ENCODE measurements around the gene NOC4L. TPM values are rescaled to one million over a fixed set of nuclear protein-coding genes. Genes with fewer than 3 reads are reported as not detected.

NOC4L gene
- total RNA-seq, 2 experiments from 2014 or later = 54.2 to 59.2 TPM

DNA sequence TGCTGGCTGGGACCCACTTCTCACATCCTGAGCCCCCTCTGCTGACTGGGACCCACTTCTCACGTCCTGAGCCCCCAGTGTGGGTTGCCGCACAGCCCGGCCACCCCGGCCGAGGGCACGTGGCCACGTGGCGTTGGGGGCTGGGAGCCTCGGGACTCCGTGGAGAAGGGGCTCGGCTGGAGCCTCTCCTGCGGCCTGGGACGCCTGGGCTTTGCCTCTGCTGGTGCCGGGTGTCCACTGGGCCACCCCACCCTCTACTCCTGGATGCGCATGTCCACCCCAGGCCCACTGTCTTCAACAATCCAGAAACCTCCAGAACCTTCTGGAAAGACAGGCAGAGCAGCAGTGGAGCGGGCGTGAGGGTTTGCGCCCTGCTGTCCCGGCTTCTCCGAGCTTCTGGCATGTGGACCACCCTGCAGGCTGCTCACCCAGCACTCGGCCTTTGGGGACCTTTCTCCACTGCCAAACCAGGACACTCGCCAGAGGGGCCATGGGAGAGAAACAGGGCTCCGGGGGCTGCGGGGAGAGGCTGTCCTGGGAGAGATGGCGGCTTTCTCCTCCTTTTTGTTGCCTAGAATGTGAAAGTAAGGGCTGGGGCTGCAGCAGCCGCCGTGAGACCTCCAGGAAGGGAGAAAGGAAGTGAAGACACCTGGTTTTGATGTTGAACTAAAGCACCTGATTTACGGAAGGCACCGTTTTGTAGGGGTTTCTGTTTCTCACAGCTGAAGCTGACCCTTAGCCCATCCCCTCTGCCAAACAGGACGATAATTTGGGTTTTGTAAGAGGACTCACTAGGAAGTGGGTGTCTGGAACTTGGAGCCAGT, 30.0 kb downstream of the NOC4L start:
- Mint-ChIP-seq H3K4me3 (no peak overlapping the region), H3K36me3 (no peaks in the 10 kb centered on the region), H3K27ac (peak overlapping the region; percentile 51), H3K9me3 (no peaks in the 10 kb centered on the region), H3K27me3 (peaks cover 19% of the 10 kb centered on the region), H3K4me1 (peaks cover 27% of the 10 kb centered on the region)
- no peak for DNase-seq

- H3K27me3 Mint-ChIP-seq = peaks cover 19% of the 10 kb centered on the region
- no peaks in the 10 kb centered on the region for H3K36me3 Mint-ChIP-seq
- DNase-seq = no peak
- H3K4me1 Mint-ChIP-seq = peaks cover 31% of the 10 kb centered on the region
- H3K4me3 Mint-ChIP-seq = no peak overlapping the region
- no peaks in the 10 kb centered on the region for H3K9me3 Mint-ChIP-seq
- peak overlapping the region; percentile 51 for H3K27ac Mint-ChIP-seq
These were observed 30.7 kb downstream of the NOC4L start for GRCh38 chr12:132174839-132175490.

GRCh38 chr12:132175496-132176384, 31.5 kb downstream of the NOC4L start:
- no peaks in the 10 kb centered on the region for H3K9me3 Mint-ChIP-seq
- H3K27ac Mint-ChIP-seq = no peak overlapping the region
- H3K27me3 Mint-ChIP-seq = peaks cover 19% of the 10 kb centered on the region
- no peak for DNase-seq
- peaks cover 34% of the 10 kb centered on the region for H3K4me1 Mint-ChIP-seq
- H3K36me3 Mint-ChIP-seq = no peaks in the 10 kb centered on the region
- H3K4me3 Mint-ChIP-seq = no peak overlapping the region

- Mint-ChIP-seq H3K27me3 (peaks cover 19% of the 10 kb centered on the region), H3K9me3 (no peaks in the 10 kb centered on the region), H3K27ac (no peak overlapping the region), H3K4me1 (peaks cover 34% of the 10 kb centered on the region), H3K36me3 (no peaks in the 10 kb centered on the region), H3K4me3 (no peak overlapping the region)
- no peak for DNase-seq
These were observed 32.2 kb downstream of the NOC4L start for GRCh38 chr12:132176385-132176919.

GRCh38 chr12:132176920-132177551, 32.8 kb downstream of the NOC4L start:
- Mint-ChIP-seq H3K27ac (no peak overlapping the region), H3K27me3 (peaks cover 19% of the 10 kb centered on the region), H3K4me1 (peaks cover 34% of the 10 kb centered on the region), H3K36me3 (no peaks in the 10 kb centered on the region), H3K4me3 (no peak overlapping the region), H3K9me3 (no peaks in the 10 kb centered on the region)
- DNase-seq = no peak

GRCh38 chr12:132178316-132178715, 34.1 kb downstream of the NOC4L start:
- Mint-ChIP-seq H3K4me3 (peak overlapping the region; percentile 56), H3K27ac (no peak overlapping the region), H3K4me1 (peaks cover 28% of the 10 kb centered on the region), H3K36me3 (no peaks in the 10 kb centered on the region), H3K9me3 (no peaks in the 10 kb centered on the region), H3K27me3 (peaks cover 8% of the 10 kb centered on the region)
- DNase-seq = no peak

GRCh38 chr12:132178801-132179401, 34.6 kb downstream of the NOC4L start:
- H3K4me3 Mint-ChIP-seq = peak overlapping the region; percentile 56
- peak; percentile 48 for DNase-seq
- H3K36me3 Mint-ChIP-seq = no peaks in the 10 kb centered on the region
- peak overlapping the region; percentile 59 for H3K27ac Mint-ChIP-seq
- no peaks in the 10 kb centered on the region for H3K9me3 Mint-ChIP-seq
- H3K27me3 Mint-ChIP-seq = peaks cover 7% of the 10 kb centered on the region
- H3K4me1 Mint-ChIP-seq = peaks cover 25% of the 10 kb centered on the region

DNA sequence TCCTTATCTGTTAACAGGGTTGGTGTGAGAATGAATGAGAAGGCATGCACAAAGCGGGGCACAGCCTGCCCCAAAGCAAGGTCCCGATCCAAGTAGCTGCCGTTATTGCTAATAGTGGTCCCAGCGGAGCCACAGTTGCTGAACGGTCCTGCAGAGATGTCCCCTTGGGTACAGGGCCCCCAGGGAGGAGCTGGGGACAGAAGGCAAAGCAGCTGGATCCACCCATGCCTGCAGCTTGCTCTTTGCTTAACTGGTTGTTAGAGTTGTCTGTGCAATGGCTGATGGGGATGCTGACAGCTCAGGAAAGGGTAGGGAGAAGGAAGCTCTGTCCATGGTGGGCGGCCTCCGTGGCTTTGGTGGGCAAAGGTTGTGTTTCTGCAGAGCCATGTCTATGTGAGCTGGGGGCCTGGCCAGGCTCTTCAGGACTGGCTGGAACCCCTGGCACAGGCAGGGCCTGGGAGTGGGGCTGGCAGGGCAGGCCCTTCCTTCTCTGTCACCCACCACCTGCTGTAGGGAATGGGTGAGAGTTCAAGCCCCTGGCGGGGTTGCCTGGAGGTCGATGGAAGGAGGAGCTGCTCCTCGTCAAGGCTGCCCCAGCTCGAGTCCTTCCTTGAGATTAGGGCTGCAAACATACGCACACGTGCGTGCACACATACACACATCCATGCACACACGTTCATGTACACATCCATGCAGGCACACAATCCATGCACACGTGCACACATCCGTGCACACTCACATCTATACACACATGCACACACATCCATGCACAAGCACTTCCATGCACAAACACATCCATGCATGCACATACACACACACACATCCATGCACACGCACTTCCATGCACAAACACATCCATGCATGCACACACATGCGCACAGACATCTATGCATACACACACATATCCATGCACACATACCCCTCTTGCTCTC, 35.4 kb downstream of the NOC4L start:
- no peaks in the 10 kb centered on the region for H3K36me3 Mint-ChIP-seq
- H3K27ac Mint-ChIP-seq = no peak overlapping the region
- no peaks in the 10 kb centered on the region for H3K9me3 Mint-ChIP-seq
- peaks cover 2% of the 10 kb centered on the region for H3K27me3 Mint-ChIP-seq
- no peak for DNase-seq
- H3K4me3 Mint-ChIP-seq = no peak overlapping the region
- H3K4me1 Mint-ChIP-seq = peaks cover 21% of the 10 kb centered on the region

DNA sequence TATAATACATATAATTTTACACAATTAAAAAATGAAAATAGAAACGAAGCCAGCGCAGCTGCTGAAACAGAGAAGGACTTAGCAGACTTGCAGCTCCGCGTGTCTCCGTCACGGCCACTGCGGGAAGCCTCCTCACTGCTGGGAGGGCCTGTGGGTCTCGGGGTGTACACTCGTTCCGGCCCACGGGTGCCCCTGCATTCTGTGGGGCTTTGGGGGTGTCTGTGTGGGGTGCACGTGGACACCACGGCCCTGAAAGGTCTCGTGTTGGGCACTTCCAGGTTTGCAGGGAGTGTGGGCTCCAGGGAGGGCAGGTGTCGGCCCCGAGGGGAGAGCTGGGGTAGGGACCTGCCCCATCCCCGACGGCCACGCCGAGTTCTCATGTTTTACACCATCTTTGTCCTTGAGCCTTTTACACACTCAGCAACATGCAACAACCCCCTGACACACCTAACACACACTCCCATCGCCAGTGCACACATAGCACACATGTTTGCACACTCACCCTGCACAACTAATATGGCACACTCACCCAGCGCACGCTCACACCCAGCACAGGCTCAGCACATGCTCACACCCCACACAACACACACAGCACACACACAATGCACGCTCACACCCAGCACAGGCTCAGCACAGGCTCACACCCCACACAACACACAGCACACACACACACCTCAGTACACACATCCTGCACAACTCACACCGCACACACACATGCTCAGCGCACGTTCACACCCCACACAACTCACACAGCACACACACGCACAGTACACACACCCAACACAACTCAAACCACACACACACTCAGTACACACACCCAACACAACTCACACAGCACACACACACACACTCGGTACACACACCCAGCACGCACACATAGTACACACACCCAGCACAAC, 36.6 kb downstream of the NOC4L start:
- H3K27me3 Mint-ChIP-seq = peaks cover 3% of the 10 kb centered on the region
- no peak for DNase-seq
- no peak overlapping the region for H3K4me3 Mint-ChIP-seq
- H3K27ac Mint-ChIP-seq = no peak overlapping the region
- H3K36me3 Mint-ChIP-seq = no peaks in the 10 kb centered on the region
- peaks cover 23% of the 10 kb centered on the region for H3K4me1 Mint-ChIP-seq
- H3K9me3 Mint-ChIP-seq = no peaks in the 10 kb centered on the region

DNA sequence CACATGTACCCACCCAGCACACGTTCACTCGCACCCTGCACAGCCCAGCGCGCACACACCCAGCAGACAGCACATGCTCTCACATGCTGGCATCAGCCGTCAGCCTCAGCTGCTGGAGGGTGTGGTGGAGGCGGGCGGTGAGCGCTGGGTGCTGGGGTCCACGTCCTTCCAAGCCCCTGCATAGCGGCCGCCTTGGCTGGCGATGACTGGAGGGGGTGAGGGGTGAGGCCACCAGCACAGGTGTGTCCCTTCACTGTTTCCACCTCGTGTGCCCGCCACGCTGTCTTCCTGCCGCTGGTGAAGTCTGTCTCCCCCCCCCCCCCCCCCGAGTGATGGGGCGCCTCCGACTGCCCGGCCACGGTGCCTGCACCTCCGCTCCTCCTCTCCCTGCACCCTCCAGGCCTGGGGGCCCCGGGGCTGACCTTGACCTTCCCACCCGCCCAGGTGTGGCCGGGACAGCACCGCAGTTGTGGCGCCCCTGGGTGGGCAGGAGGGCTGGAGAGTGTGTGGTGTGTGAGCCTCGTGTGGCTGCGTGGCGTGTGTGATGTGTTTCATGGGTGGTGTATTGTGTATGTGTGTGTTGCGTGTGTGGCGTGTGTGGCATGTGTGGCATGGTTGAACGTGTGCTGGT, 37.4 kb downstream of the NOC4L start:
- Mint-ChIP-seq H3K27me3 (peaks cover 3% of the 10 kb centered on the region), H3K27ac (no peak overlapping the region), H3K4me3 (no peak overlapping the region), H3K9me3 (no peaks in the 10 kb centered on the region), H3K36me3 (peaks cover 1% of the 10 kb centered on the region), H3K4me1 (peaks cover 30% of the 10 kb centered on the region)
- DNase-seq = no peak

DNA sequence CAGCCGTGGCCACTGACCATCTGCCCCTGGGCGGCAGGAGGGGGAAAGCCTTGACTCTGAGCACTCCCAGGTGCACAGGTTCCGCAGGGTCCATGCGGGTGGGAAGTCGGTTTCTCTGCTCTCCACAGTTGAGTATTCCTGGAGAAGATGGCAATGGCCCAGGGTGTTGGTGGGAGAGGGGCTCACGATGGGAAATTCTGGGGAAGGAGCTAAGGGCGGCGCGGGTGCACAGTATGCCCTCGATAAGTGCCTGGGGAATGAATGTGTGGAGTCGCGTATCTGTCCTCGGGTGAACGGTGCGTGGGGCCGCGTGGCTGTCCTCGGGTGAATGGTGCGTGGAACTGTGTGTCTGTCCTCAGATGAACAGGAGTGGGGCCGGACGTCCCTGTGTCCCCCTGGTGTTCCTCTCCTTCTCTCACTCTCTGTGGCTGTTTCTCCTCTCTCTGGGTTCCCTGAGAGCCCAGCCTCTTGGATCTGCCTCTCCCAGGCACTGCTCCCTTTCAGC, 38.0 kb downstream of the NOC4L start:
- Mint-ChIP-seq H3K36me3 (peaks cover 1% of the 10 kb centered on the region), H3K27ac (no peak overlapping the region), H3K9me3 (no peaks in the 10 kb centered on the region), H3K27me3 (peaks cover 3% of the 10 kb centered on the region), H3K4me3 (no peak overlapping the region), H3K4me1 (peaks cover 35% of the 10 kb centered on the region)
- DNase-seq = no peak

- no peak overlapping the region for H3K27ac Mint-ChIP-seq
These were observed 38.6 kb downstream of the NOC4L start for GRCh38 chr12:132182711-132183365.

More at GRCh38 chr12:132182711-132183365, 38.6 kb downstream of the NOC4L start:
- Mint-ChIP-seq H3K27me3 (peaks cover 3% of the 10 kb centered on the region), H3K4me1 (peaks cover 39% of the 10 kb centered on the region), H3K9me3 (no peaks in the 10 kb centered on the region), H3K36me3 (peaks cover 1% of the 10 kb centered on the region), H3K4me3 (no peak overlapping the region)
- DNase-seq = no peak
